Esophagus mucosa (tissue), 1 donor: ENCODE measurements around the gene LYZL4. TPM values are rescaled to one million over a fixed set of nuclear protein-coding genes. Genes with fewer than 3 reads are reported as not detected.

Experiments used
- ATAC-seq: fragments of 200-7000 bp; cut with Tn5 transposase; one replicate; pipeline ENCODE4 v1.9.1; 2020
- total RNA-seq: library from RNA; stranded (reverse); gene quantifications from one replicate; pipeline ENCODE4 v1.2.4, GENCODE V29; 2023
- donor health status: DM: yes; HTN: yes; CAD: no.

The LYZL4 gene
- total RNA-seq, 1 donor from 2014 or later = not detected

- ATAC-seq = no peak
Measured at GRCh38 chr3:42425736-42426407, 15.5 kb upstream of the LYZL4 start.

DNA sequence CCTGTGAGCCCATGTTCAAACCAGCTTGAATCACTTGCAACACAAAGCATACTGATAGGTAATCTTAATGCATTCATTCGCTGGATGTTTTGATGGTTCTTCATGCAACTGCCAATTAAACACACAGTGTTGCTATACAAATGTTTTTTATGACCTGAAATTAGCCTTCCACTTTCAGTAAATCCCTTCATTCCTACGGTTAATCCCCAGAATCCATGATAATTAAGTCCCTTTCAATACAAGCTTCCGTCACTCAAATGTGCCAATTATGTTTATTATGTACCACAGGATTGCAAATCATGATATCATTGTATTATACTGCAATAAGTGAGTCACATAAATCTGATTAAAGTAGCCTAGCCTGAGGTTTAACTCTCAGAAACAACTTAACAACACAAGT is 14.5 kb upstream of the LYZL4 start:
- no peak for ATAC-seq

GRCh38 chr3:42421818-42422796 is 11.7 kb upstream of the LYZL4 start:
- ATAC-seq = no peak

DNA sequence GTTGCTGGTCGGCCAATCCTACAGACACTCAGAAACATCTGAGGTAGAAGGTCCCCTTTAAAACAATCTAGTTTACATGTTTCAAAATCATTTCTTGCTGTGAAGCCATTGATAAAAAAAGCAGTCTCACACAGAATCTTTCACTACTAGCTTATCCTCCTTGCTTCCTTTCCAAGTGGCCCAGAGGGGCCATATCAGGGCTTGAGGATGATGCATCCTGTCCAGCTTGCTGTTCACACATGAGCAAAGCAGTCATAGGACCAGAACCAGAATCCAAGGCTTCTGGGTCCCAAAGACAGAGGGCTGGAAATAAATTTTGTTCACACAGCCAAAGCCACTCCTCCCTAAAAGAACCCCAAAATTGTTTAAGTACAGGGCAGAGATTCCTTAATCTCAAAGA is 9.2 kb upstream of the LYZL4 start:
- no peak for ATAC-seq

- ATAC-seq = no peak
Measured at GRCh38 chr3:42412526-42413155, 2.2 kb upstream of the LYZL4 start.

GRCh38 chr3:42411429-42411828 is 1.0 kb upstream of the LYZL4 start:
- no peak for ATAC-seq

GRCh38 chr3:42408156-42408555 is 2.3 kb downstream of the LYZL4 start:
- no peak for ATAC-seq

DNA sequence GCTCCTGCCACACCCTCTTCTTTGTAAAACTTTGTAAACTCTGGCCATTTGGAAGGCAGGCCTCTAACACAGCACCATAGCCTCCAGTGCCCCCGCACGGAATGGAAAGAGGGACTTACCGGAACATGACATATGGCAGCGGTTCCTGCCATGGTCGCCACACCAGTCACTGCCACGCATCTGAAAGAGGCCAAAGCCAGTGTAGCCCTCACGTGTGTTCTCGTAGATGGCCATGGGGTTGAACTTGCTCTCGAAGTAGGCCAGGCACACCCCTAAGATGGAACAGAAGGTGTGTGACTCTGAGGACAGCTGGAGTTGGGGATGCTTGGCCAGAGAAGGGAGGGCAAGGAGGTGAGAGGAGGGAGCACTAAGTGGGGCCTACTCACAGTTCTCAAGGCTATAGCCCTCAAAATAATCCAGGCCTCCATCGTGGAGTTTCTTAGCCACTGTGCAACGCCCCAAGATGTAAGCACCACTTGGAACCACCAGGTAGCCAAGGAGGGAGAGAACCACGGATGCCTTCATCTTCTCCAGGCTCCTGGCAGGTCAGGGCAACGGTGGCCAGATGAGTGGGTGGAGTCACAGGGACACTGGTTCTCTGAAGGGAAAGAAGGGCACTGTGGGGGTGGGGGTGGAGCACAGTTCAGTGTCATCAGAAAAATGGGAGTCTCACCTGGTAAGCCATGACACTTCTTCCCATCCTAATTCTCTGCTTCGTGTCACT is 3.5 kb downstream of the LYZL4 start:
- no peak for ATAC-seq

DNA sequence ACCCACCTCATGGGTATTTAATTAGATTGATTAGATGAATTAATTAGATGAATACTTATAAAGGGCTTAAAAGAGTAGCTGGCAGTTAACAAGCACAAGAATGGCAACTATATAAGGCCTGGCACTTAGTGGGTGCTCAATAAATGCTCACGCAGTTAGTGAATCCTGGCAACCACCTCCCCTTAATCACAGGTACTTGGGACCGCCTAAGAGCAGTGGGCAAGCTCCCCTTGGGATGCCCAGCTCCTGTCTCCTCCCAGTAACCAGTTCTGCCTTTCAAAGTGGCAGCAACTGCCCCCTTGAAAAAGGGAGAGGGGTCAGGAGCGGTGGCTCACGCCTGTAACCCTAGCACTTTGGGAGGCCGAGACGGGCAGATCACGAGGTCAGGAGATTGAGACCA is 4.6 kb downstream of the LYZL4 start:
- no peak for ATAC-seq

- no peak for ATAC-seq
Measured at GRCh38 chr3:42403737-42404136, 6.7 kb downstream of the LYZL4 start.

DNA sequence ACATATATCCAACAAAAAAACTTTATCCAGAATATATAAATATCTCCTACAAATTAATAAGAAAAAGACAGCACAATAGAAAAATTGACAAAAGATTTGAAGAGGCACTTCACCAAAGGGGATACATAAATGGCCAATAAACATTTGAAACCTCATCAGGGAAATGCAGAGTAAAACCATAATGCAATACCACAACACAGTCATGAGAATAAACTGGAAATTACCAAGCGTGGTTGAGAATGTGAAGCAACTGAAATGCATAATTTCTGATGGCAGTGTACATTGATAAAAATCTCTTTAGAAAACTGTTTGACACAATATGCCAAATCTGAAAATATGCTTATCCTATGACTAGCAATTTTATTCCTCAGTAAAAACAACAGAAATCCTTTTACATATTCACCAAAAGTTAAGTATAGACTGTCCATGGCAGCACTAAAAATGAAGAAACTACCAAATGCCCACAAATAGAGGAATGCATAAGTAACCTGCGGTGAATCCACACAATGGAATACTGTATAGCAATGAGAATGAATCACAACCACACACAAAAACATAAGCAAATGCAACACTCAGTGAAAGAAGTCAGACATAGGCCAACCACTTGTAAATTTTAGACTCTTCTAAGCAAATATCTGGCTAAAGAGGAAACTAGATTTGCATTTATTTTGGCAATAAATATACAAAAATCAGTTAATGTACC is 7.9 kb downstream of the LYZL4 start:
- ATAC-seq = no peak

- ATAC-seq = no peak
Measured at GRCh38 chr3:42398080-42398479, 12.3 kb downstream of the LYZL4 start.

DNA sequence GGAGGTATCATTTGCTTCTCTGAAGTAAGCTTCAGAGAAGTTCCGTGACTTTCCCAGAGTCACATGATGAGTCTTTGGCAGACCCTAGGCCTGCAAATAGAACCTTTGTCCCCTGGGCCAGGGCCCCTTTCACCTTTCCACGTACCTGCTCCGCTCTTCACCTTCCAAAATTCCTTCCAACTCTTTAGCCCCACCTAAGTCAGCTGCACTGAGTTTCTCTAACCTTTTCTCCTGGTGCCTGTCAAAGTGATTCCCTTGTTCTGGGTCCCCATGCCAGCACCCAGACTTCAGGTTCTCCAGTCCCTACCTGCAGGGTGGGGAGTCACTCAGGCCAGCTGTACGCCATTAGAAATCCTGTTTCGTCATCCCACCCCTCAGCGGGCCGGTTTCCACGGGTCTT is 12.8 kb downstream of the LYZL4 start:
- ATAC-seq = no peak

DNA sequence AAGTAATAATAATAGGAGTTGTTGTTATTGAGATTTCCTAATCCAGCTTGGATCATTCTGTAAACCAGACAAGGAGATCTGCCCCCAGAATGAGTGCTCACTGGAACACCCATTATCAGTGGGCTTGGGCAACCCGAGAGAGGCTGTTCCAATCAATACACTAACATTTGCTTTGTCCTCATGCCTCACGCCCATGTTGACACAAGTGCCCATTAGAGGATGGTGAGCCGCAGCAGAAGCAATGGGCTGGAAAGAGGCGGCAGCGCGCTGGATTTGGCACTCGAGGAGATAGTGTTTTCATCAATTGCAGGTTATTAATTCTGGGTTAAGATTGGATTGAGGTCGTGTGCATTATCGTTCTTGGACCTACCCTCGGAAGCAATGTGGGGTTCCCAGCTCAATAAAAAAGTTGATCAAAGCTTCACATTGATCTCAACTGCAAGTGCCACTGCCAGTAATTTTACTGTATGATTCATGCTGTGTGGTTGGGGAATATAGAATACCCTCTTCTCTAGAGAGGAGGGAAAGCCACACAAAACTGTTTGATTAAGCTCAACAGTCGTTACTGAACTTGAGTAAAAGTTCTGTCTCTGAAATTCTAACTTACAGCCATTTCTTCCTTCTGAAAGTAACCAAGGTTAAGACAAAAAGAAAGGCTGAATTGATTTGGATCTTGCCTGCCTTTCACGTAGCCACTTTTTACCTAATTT is 15.7 kb downstream of the LYZL4 start:
- ATAC-seq = no peak

DNA sequence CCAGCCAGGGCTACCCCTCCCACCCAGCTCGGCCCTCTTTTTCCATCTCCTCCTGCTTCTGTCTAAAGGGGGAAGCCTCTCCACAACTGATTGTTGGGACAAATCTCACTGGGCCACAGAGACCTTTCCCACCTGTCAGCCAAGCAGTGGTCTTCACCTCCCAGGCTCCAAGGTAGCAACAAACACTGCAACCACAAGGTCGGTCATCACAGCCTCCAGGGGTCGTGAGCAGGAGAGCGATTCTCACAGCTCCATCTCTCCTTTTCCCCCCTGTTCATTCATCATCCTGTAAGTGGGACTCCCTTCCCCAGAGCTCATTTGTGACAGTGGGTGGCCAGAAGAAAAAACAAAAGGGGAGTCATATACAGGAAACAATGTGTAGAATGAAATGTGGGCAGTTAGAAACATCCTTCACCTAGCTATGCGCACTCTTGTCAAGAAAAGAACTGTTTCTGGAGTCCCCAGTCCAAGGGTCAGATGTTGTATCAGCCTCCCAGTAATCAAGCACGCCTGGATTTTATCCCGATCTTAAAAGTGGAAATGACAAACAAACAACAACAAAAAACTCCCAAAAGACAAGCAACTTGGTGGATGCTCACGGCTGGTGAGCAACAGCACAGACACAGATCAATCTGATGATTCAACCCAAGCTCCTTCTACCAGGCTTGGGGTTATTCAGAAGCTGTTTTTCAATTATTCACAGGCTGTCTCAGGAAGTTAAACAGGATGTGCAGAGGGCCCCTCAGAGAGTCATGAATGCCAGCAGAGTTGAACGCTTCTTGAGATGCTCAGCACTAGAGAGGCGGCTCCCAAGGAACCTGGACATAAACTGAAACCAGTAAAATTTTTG is 22.4 kb downstream of the LYZL4 start:
- ATAC-seq = no peak

GRCh38 chr3:42381551-42382082 is 28.8 kb downstream of the LYZL4 start:
- ATAC-seq = no peak

DNA sequence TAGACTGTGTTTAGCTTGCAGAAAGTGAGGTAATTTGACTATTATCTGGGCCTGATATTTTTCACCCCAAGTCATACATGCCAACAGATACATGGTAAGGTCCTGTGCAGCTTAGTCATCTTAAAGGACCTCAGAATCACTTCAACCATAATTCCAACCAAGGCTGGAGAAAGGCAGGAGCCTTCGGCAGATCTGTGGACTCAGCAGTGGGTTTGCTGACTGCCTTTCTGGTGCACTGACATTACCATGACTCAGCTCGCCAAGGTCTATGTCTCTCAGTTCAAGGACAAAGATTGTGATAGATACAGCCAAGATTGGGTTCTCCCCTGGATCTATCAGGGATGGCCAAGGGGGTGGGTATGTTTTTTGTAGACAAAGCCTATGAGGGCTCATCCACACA is 32.7 kb downstream of the LYZL4 start:
- ATAC-seq = no peak

GRCh38 chr3:42376344-42376798 is 34.0 kb downstream of the LYZL4 start:
- ATAC-seq = no peak

GRCh38 chr3:42375121-42375800 is 35.1 kb downstream of the LYZL4 start:
- no peak for ATAC-seq
